Prostate gland (tissue), 2 donors: Measurements from ENCODE around the gene GFRA1. TPM values are rescaled to one million over a fixed set of nuclear protein-coding genes. Genes with fewer than 3 reads are reported as not detected.
A peak's percentile ranks its signal among the peaks of the same experiment; 100 is the strongest.

ENCODE experiments used
- DNase-seq: peaks from one replicate; pipeline ENCODE4 v3.0.0-alpha.2; 2019; ENCODE audit warnings: low spot score
- H3K27ac ChIP-seq, 2 donors: fragments of 200-600 bp; sonication (generic); 2 replicates each; pipeline ENCODE4 v1.5.1; 2017 to 2019
- H3K27me3 ChIP-seq: fragments of 200-600 bp; sonication (generic); replicated peaks from 2 replicates; pipeline ENCODE4 v1.5.1; 2019; ENCODE audit not compliant: insufficient read depth
- H3K36me3 ChIP-seq, 2 donors: fragments of 200-600 bp; sonication (generic); 1 replicate in 1 of 2; 2 replicates in 1 of 2; pipeline versions ENCODE4 v1.5.1 to v1.8.1; 2017 to 2019
- H3K4me1 ChIP-seq: fragments of 200-600 bp; sonication (generic); replicated peaks from 2 replicates; pipeline ENCODE4 v1.5.1; 2019
- H3K4me3 ChIP-seq, 2 donors: fragments of 200-600 bp; sonication (generic); 2 replicates each; pipeline ENCODE4 v1.5.1; 2017 to 2019
- H3K9me3 ChIP-seq: fragments of 200-600 bp; sonication (generic); 2 replicates; pipeline ENCODE4 v1.5.1; 2017
- POLR2A ChIP-seq: fragments of 450-650 bp; IDR thresholded peaks from one replicate; pipeline ENCODE4 v1.6.1; 2016; ENCODE audit warnings: antibody characterized with exemption, mild to moderate bottlenecking
- POLR2AphosphoS5 ChIP-seq: sonication (generic); formaldehyde crosslinking; IDR thresholded peaks from one replicate; pipeline ENCODE4 v1.6.1; 2017; ENCODE audit warnings: antibody characterized with exemption
- WGBS: methylation state at CpG from one replicate; pipeline ENCODE4 v1.1.5; 2018; 5-methylcytosine and 5-hydroxymethylcytosine counted together
- intact Hi-C: fragments of 100-400 bp; cut with DNase I; formaldehyde crosslinking; loops from one replicate; pipeline ENCODE4 v1.14.2; 2022
- total RNA-seq, 2 donors: library from RNA; depleted of rRNA; stranded (reverse); fragments of >200 nt; gene quantifications; one replicate each; pipeline ENCODE4 v1.1.0, GENCODE V29; 2016
- TF ChIP-seq, protein P1 (sequence below), 4 experiments: fragments of 200-600 bp in 2 of 4; fragments of 450-650 bp in 2 of 4; sonication (generic) in 2 of 4; IDR thresholded peaks; 1 replicate in 3 of 4; 2 replicates in 1 of 4; pipeline ENCODE4 v1.5.1; 2016 to 2019; ENCODE audit warnings: antibody characterized with exemption in 4 of 4, mild to moderate bottlenecking in 2 of 4, moderate library complexity in 2 of 4

Gene GFRA1
- total RNA-seq, 2 donors from 2014 or later: 5.1 to 14.5 TPM

DNA sequence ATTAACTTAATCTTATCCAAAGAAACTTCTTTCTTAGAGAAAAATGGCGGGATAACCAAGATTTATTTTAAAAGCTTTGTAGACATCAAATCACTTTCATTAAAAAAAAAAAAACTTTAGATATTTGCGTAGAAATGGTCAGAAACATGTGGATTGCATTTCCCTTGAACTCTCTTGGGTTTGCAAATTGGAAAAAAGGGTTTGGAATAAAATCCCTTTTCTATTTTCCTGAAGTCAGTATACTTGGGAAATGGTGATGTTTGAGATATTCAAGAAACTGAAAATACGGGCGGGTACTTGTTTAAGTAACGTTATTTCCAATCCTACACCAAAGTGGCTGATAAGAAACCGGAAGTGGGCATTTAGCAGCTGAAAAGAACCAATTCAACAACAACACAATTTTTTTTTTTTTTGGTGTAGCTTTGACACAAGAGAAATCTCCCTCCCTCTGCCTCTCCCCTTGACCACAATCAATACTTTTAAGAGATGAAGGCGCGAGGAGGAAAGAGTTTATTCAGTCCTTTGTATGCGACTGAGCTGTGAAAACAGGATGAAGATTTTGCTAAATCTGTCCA is 13.7 kb upstream of the GFRA1 start:
- H3K36me3 ChIP-seq: no peaks in the 10 kb centered on the region
- 89% methylated on average over 9 of the region's 9 CpGs for WGBS
- H3K4me1 ChIP-seq: no peaks in the 10 kb centered on the region
- H3K4me3 ChIP-seq: no peak overlapping the region
- DNase-seq: no peak
- no peaks in the 10 kb centered on the region for H3K9me3 ChIP-seq
- no peak overlapping the region for H3K27ac ChIP-seq
- intact Hi-C loops: loop anchor here (10.0 kb wide), 1 partner anchor 492 kb away; no protein-coding TSS in a partner anchor
- TF ChIP-seq, protein P1, sequence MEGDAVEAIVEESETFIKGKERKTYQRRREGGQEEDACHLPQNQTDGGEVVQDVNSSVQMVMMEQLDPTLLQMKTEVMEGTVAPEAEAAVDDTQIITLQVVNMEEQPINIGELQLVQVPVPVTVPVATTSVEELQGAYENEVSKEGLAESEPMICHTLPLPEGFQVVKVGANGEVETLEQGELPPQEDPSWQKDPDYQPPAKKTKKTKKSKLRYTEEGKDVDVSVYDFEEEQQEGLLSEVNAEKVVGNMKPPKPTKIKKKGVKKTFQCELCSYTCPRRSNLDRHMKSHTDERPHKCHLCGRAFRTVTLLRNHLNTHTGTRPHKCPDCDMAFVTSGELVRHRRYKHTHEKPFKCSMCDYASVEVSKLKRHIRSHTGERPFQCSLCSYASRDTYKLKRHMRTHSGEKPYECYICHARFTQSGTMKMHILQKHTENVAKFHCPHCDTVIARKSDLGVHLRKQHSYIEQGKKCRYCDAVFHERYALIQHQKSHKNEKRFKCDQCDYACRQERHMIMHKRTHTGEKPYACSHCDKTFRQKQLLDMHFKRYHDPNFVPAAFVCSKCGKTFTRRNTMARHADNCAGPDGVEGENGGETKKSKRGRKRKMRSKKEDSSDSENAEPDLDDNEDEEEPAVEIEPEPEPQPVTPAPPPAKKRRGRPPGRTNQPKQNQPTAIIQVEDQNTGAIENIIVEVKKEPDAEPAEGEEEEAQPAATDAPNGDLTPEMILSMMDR (IDR thresholded peaks at IDR 0.05): no peak
- TF ChIP-seq POLR2AphosphoS5 (no peak), POLR2A (no peak)
- no peaks in the 10 kb centered on the region for H3K27me3 ChIP-seq

DNA sequence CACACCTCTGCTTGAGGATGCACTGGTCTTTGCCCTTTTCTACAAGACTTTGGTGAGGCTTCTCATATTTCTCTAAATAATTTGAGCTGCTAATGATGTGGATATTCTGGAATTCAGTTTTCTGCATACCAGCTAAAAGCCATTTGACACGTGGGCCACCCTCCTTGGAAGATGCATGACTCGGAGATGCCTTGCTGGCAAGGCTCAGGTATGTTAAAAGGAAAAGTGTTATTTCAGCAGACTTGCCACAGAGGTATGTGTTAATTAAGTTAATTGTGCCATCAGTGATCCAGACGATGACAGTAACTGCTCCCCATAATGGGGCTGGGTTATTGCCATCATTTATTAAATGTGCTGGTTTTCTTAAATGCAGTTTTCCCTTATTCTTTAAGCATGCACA is 8.8 kb upstream of the GFRA1 start:
- DNase-seq: no peak
- 62% methylated on average over 3 of the region's 3 CpGs for WGBS
- Histone ChIP-seq H3K4me3 (no peak overlapping the region), H3K27me3 (peaks cover 2% of the 10 kb centered on the region), H3K36me3 (no peaks in the 10 kb centered on the region), H3K4me1 (no peaks in the 10 kb centered on the region), H3K27ac (no peak overlapping the region), H3K9me3 (no peaks in the 10 kb centered on the region)
- TF ChIP-seq POLR2AphosphoS5 (no peak), POLR2A (no peak)
- intact Hi-C loops: loop anchor here (10.0 kb wide), 1 partner anchor 487 kb away; no protein-coding TSS in a partner anchor

DNA sequence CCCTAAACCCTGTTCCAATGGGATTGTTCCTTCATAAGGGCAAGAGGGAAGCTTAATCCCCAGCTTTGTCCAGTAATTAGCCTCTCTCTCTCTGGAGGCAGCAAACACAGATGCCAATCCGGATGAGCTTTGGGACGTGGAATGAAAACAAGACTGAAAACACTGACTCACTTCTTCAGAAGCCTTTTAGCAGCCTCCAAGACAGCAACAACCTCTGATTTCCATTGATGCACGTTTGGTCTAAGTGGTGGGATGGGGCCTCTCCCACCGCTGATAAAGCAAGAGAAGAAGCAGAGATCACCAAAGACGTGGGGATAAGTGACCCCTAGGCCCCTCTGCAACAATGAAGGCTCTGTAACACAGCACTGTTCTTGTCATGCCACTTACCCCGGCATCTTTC is 5.8 kb upstream of the GFRA1 start:
- H3K4me3 ChIP-seq: no peak overlapping the region
- no peaks in the 10 kb centered on the region for H3K9me3 ChIP-seq
- H3K27me3 ChIP-seq: peaks cover 2% of the 10 kb centered on the region
- intact Hi-C loops: no loop called here
- TF ChIP-seq POLR2A: no peak
- TF ChIP-seq, protein P1 (IDR thresholded peaks at IDR 0.05): no peak
- TF ChIP-seq POLR2AphosphoS5: no peak
- no peak overlapping the region for H3K27ac ChIP-seq
- no peak for DNase-seq
- H3K4me1 ChIP-seq: no peaks in the 10 kb centered on the region
- 74% methylated on average over 6 of the region's 6 CpGs for WGBS
- H3K36me3 ChIP-seq: no peaks in the 10 kb centered on the region

DNA sequence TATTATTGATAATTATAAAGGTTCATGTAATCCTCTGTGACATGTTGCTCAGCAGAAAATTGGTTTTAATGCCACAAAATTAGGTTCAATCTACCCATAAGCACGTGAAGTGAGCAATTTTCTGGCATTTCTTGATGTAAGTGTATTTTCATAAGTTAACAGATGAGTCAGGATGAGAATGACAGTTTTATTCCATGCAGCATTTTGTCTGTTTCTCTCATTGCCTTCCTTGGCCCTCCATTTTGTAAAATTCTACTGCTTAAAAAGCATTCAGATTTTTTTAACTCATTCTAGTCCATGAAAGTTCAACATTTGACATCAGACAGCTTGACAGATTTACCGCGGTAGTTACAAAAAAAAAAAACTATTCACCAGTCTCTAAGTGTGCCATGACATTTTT is 4.0 kb upstream of the GFRA1 start:
- Histone ChIP-seq H3K36me3 (no peaks in the 10 kb centered on the region), H3K9me3 (no peaks in the 10 kb centered on the region), H3K4me1 (peaks cover 7% of the 10 kb centered on the region), H3K27me3 (peaks cover 10% of the 10 kb centered on the region), H3K4me3 (no peak overlapping the region), H3K27ac (no peak overlapping the region)
- WGBS: 93% methylated on average over 3 of the region's 3 CpGs
- TF ChIP-seq POLR2A (no peak), POLR2AphosphoS5 (no peak)
- TF ChIP-seq, protein P1 (IDR thresholded peaks at IDR 0.05): no peak
- DNase-seq: no peak
- intact Hi-C loops: no loop called here

DNA sequence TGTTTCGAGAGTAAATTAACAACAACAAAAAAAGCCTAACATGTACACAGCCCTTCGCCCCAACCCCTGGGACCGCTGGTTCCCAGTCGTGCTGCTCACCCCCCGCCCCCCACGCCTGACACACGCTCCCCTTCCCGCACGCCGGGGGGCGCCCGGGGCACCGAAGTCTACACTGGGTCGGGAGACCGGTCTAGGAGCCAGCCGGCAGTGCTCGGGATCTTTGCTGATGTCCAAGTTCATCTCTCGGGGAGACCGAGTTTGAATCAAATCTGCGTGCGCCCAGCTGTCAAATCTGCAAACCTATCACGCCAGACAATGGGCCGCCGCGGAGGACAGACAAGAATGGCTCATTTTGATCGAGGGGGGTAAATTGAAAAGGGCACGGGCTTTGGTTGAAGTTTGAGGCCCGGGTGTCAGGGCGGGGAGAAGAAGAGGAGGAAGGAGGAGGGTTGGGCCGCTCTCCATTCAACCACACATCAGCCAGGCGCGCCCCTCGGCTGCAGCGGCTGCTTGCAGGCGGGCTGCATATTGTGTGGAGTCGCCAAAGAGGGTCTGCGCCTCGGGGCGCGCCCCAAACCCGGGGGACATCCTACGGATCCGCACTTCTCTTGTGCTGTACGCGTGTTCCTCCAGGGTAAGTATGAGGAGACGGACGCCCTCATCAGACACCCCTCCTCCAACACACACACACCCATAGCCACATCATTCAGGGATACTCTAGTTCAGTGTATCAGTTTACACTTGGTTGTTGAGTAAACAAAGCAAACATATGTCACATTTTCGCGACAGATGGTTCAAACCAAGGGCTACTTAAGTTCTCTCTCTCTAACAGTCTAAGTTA is 1.3 kb upstream of the GFRA1 start:
- DNase-seq: no peak
- Histone ChIP-seq H3K4me3 (peak overlapping the region; percentile 23 to 28), H3K9me3 (no peaks in the 10 kb centered on the region), H3K4me1 (peaks cover 7% of the 10 kb centered on the region), H3K36me3 (no peaks in the 10 kb centered on the region), H3K27me3 (peaks cover 21% of the 10 kb centered on the region), H3K27ac (no peak overlapping the region)
- no peak for TF ChIP-seq POLR2AphosphoS5
- no peak for TF ChIP-seq POLR2A
- intact Hi-C loops: no loop called here
- WGBS: 3% methylated on average over 49 of the region's 49 CpGs
